ENCODE data around the gene IL3. TPM values are rescaled to one million over a fixed set of nuclear protein-coding genes. Genes with fewer than 3 reads are reported as not detected.

IL3 gene
- total and polyA plus RNA-seq, 2 experiments from 2014 or later, result not detected

DNA sequence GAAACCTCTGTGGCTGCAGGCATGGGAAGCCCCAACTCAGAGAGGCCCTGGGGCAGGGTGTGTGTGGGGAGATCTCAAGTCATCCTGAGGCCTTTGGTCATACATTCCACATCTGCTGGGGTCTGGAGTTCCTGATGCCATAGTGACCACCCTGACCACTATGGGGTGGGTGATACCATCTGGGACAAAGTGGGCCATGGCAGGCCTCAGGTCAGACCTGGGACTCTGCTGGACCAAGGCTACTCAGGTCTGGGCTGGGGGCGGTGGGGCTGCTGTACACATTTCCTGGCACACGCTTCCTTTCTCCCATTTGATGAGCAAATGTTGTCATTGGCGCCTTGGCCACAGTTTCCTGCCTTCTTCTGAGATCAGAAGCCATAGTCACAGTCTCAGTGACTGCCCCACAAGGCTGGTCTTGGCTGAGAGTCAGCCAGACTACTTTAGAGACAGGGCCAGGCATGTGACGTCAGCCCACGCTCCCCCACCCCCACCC is 33.9 kb upstream of the IL3 start (continued):
- TF ChIP-seq, protein P1, sequence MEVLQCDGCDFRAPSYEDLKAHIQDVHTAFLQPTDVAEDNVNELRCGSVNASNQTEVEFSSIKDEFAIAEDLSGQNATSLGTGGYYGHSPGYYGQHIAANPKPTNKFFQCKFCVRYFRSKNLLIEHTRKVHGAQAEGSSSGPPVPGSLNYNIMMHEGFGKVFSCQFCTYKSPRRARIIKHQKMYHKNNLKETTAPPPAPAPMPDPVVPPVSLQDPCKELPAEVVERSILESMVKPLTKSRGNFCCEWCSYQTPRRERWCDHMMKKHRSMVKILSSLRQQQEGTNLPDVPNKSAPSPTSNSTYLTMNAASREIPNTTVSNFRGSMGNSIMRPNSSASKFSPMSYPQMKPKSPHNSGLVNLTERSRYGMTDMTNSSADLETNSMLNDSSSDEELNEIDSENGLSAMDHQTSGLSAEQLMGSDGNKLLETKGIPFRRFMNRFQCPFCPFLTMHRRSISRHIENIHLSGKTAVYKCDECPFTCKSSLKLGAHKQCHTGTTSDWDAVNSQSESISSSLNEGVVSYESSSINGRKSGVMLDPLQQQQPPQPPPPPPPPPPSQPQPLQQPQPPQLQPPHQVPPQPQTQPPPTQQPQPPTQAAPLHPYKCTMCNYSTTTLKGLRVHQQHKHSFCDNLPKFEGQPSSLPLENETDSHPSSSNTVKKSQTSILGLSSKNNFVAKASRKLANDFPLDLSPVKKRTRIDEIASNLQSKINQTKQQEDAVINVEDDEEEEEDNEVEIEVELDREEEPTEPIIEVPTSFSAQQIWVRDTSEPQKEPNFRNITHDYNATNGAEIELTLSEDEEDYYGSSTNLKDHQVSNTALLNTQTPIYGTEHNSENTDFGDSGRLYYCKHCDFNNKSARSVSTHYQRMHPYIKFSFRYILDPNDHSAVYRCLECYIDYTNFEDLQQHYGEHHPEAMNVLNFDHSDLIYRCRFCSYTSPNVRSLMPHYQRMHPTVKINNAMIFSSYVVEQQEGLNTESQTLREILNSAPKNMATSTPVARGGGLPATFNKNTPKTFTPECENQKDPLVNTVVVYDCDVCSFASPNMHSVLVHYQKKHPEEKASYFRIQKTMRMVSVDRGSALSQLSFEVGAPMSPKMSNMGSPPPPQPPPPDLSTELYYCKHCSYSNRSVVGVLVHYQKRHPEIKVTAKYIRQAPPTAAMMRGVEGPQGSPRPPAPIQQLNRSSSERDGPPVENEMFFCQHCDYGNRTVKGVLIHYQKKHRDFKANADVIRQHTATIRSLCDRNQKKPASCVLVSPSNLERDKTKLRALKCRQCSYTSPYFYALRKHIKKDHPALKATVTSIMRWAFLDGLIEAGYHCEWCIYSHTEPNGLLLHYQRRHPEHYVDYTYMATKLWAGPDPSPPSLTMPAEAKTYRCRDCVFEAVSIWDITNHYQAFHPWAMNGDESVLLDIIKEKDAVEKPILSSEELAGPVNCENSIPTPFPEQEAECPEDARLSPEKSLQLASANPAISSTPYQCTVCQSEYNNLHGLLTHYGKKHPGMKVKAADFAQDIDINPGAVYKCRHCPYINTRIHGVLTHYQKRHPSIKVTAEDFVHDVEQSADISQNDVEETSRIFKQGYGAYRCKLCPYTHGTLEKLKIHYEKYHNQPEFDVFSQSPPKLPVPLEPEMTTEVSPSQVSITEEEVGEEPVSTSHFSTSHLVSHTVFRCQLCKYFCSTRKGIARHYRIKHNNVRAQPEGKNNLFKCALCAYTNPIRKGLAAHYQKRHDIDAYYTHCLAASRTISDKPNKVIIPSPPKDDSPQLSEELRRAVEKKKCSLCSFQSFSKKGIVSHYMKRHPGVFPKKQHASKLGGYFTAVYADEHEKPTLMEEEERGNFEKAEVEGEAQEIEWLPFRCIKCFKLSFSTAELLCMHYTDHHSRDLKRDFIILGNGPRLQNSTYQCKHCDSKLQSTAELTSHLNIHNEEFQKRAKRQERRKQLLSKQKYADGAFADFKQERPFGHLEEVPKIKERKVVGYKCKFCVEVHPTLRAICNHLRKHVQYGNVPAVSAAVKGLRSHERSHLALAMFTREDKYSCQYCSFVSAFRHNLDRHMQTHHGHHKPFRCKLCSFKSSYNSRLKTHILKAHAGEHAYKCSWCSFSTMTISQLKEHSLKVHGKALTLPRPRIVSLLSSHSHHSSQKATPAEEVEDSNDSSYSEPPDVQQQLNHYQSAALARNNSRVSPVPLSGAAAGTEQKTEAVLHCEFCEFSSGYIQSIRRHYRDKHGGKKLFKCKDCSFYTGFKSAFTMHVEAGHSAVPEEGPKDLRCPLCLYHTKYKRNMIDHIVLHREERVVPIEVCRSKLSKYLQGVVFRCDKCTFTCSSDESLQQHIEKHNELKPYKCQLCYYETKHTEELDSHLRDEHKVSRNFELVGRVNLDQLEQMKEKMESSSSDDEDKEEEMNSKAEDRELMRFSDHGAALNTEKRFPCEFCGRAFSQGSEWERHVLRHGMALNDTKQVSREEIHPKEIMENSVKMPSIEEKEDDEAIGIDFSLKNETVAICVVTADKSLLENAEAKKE (CRISPR knock-in tag; IDR thresholded peaks at IDR 0.05), result no peak
- TF ChIP-seq, protein P2, sequence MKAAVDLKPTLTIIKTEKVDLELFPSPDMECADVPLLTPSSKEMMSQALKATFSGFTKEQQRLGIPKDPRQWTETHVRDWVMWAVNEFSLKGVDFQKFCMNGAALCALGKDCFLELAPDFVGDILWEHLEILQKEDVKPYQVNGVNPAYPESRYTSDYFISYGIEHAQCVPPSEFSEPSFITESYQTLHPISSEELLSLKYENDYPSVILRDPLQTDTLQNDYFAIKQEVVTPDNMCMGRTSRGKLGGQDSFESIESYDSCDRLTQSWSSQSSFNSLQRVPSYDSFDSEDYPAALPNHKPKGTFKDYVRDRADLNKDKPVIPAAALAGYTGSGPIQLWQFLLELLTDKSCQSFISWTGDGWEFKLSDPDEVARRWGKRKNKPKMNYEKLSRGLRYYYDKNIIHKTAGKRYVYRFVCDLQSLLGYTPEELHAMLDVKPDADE (IDR thresholded peaks at IDR 0.05), result no peak
- TF ChIP-seq EZH2phosphoT487 (IDR thresholded peaks at IDR 0.05; ENCODE audit: unreplicated experiment) (no peak), NANOG (IDR thresholded peaks at IDR 0.05; ENCODE audit: borderline replicate concordance) (no peak), ZNF331 (CRISPR knock-in tag; IDR thresholded peaks at IDR 0.05; ENCODE audit: low read depth) (no peak)

DNA sequence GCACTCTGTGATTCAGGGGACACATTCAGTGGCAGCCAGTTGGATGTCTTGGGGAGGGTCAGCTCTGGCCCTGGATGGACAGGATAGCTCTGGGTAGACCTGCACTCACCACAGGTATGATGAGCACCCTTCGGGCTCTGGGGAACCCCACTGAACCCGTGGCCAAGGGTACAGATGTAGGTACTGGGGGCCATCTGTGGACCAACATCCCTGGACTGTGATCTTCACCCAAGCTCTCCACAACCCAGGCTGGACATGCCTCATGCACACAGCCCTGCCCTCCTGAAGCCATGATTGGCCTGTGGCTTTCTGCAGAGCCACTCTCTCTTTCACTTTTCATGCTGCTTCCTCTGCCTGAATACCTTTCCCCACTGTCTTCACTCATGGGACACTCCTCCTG is 33.4 kb upstream of the IL3 start:
- Mint-ChIP-seq H3K36me3 (ENCODE audit: low read depth) (no peaks in the 10 kb centered on the region), H3K9me3 (no peaks in the 10 kb centered on the region)
- TF ChIP-seq EZH2phosphoT487 (IDR thresholded peaks at IDR 0.05; ENCODE audit: unreplicated experiment) (no peak), NANOG (IDR thresholded peaks at IDR 0.05; ENCODE audit: borderline replicate concordance) (no peak)
- TF ChIP-seq, protein P1 (CRISPR knock-in tag; IDR thresholded peaks at IDR 0.05), result no peak
- TF ChIP-seq, protein P3, sequence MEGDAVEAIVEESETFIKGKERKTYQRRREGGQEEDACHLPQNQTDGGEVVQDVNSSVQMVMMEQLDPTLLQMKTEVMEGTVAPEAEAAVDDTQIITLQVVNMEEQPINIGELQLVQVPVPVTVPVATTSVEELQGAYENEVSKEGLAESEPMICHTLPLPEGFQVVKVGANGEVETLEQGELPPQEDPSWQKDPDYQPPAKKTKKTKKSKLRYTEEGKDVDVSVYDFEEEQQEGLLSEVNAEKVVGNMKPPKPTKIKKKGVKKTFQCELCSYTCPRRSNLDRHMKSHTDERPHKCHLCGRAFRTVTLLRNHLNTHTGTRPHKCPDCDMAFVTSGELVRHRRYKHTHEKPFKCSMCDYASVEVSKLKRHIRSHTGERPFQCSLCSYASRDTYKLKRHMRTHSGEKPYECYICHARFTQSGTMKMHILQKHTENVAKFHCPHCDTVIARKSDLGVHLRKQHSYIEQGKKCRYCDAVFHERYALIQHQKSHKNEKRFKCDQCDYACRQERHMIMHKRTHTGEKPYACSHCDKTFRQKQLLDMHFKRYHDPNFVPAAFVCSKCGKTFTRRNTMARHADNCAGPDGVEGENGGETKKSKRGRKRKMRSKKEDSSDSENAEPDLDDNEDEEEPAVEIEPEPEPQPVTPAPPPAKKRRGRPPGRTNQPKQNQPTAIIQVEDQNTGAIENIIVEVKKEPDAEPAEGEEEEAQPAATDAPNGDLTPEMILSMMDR (conservative IDR thresholded peaks at IDR 0.05; ENCODE audit: low read depth in 2 of 2), result no peak

More for the DNA sequence above, 33.4 kb upstream of the IL3 start:
- Histone ChIP-seq H3K4me3 (no peak overlapping the region), H3F3A (replicated peaks; ENCODE audit: low read depth) (no peaks in the 10 kb centered on the region), H3K79me2 (replicated peaks; ENCODE audit: insufficient read depth) (no peaks in the 10 kb centered on the region), H2AFZ (no peak overlapping the region), H3K27ac (ENCODE audit: low read depth) (no peak overlapping the region), H3K9me2 (ENCODE audit: insufficient read depth) (0 out of 2 replicates have a peak, but pooled peaks cover 7% of the 10 kb centered on the region), H3K4me1 (ENCODE audit: insufficient read depth) (no peaks in the 10 kb centered on the region), H3K27me3 (ENCODE audit: insufficient read depth) (no peaks in the 10 kb centered on the region), H4K20me1 (replicated peaks; ENCODE audit: insufficient read depth) (no peaks in the 10 kb centered on the region), H3K4me2 (no peak overlapping the region), H3K36me3 (ENCODE audit: insufficient read depth) (no peaks in the 10 kb centered on the region)
- Mint-ChIP-seq H3K27ac (no peak overlapping the region), H3K4me1 (no peaks in the 10 kb centered on the region), H3K4me3 (no peak overlapping the region), H3K27me3 (ENCODE audit: insufficient read depth, low read depth, poor library complexity) (peaks cover 3% of the 10 kb centered on the region)
- ATAC-seq, result no peak
- no peak for DNase-seq (ENCODE audit: low spot score)

Data from GM23338 (cell line).